SK-N-SH treated with all-trans-retinoic acid at 6 μM for 48 hours (cell line): ENCODE data around the gene SLC30A10.

Experiments
- ATAC-seq: fragments of 200-7000 bp; cut with Tn5 transposase; 3 replicates; pipeline ENCODE4 v1.9.1; 2020; ENCODE audit warnings: mild to moderate bottlenecking, moderate library complexity
- ARNTL ChIP-seq: fragments of 450-650 bp; formaldehyde crosslinking; IDR thresholded peaks from 2 replicates; pipeline ENCODE4 v1.5.0; 2020; ENCODE audit warnings: low read depth, mild to moderate bottlenecking, moderate library complexity, borderline replicate concordance
- BACH2 ChIP-seq: fragments of 250-450 bp; sonication (Bioruptor Pico); IDR thresholded peaks from 2 replicates; pipeline ENCODE4 v1.9.0; 2021; ENCODE audit warnings: mild to moderate bottlenecking, borderline replicate concordance
- CSDC2 ChIP-seq: fragments of 250-450 bp; sonication (Bioruptor Pico); IDR thresholded peaks from 2 replicates; pipeline ENCODE4 v1.5.0; 2020; ENCODE audit warnings: mild to moderate bottlenecking, moderate library complexity
- ESRRG ChIP-seq: fragments of 250-450 bp; sonication (Bioruptor Pico); IDR thresholded peaks from 2 replicates; pipeline ENCODE4 v1.6.1; 2021; ENCODE audit warnings: mild to moderate bottlenecking
- GLIS3 ChIP-seq: fragments of 250-450 bp; sonication (Bioruptor Pico); IDR thresholded peaks from 2 replicates; pipeline ENCODE4 v1.5.0; 2020; ENCODE audit warnings: mild to moderate bottlenecking, moderate library complexity
- ISL1 ChIP-seq: fragments of 250-450 bp; sonication (Bioruptor Pico); IDR thresholded peaks from 2 replicates; pipeline ENCODE4 v2.1.2; 2022; ENCODE audit warnings: mild to moderate bottlenecking, moderate library complexity
- OSR1 ChIP-seq: fragments of 250-450 bp; sonication (Bioruptor Pico); IDR thresholded peaks from 2 replicates; pipeline ENCODE4 v1.8.0; 2022; ENCODE audit warnings: moderate library complexity, mild to moderate bottlenecking, inconsistent platforms
- PPARA ChIP-seq: fragments of 250-450 bp; sonication (Bioruptor Pico); IDR thresholded peaks from 2 replicates; pipeline ENCODE4 v1.5.0; 2020; ENCODE audit warnings: mild to moderate bottlenecking, borderline replicate concordance
- RARB ChIP-seq: fragments of 250-450 bp; sonication (Bioruptor Pico); IDR thresholded peaks from 2 replicates; pipeline ENCODE4 v1.8.0; 2021; ENCODE audit warnings: mild to moderate bottlenecking, moderate library complexity
- SNAI2 ChIP-seq: fragments of 250-450 bp; sonication (Bioruptor Pico); IDR thresholded peaks from 2 replicates; pipeline ENCODE4 v1.5.0; 2020; ENCODE audit warnings: mild to moderate bottlenecking, moderate library complexity
- TCF4 ChIP-seq: fragments of 250-450 bp; sonication (Bioruptor Pico); IDR thresholded peaks from 2 replicates; pipeline ENCODE4 v1.8.0; 2021; ENCODE audit warnings: mild to moderate bottlenecking, moderate library complexity, borderline replicate concordance
- TOX ChIP-seq: fragments of 250-450 bp; sonication (Bioruptor Pico); IDR thresholded peaks from 2 replicates; pipeline ENCODE4 v1.8.0; 2021; ENCODE audit warnings: mild to moderate bottlenecking, moderate library complexity, borderline replicate concordance
- ZFP3 ChIP-seq: fragments of 250-450 bp; sonication (Bioruptor Pico); IDR thresholded peaks from 2 replicates; pipeline ENCODE4 v1.5.0; 2020; ENCODE audit warnings: mild to moderate bottlenecking, moderate library complexity
- ZFP30 ChIP-seq: fragments of 450-650 bp; formaldehyde crosslinking; IDR thresholded peaks from 2 replicates; pipeline ENCODE4 v1.5.0; 2022; ENCODE audit warnings: mild to moderate bottlenecking, moderate library complexity
- ZNF565 ChIP-seq: fragments of 450-650 bp; formaldehyde crosslinking; conservative IDR thresholded peaks from 2 replicates; pipeline ENCODE4 v1.5.0; 2020; ENCODE audit warnings: low read depth, mild to moderate bottlenecking, moderate library complexity
- ZNF70 ChIP-seq: fragments of 450-650 bp; formaldehyde crosslinking; IDR thresholded peaks from 2 replicates; pipeline ENCODE4 v1.5.0; 2020; ENCODE audit warnings: mild to moderate bottlenecking, moderate library complexity
- ZNF8 ChIP-seq: fragments of 450-650 bp; formaldehyde crosslinking; IDR thresholded peaks from 2 replicates; pipeline ENCODE4 v1.5.0; 2020; ENCODE audit warnings: mild to moderate bottlenecking, moderate library complexity
- TF ChIP-seq, protein P1 (sequence below): fragments of 250-450 bp; sonication (Bioruptor Pico); IDR thresholded peaks from 2 replicates; pipeline ENCODE4 v1.5.0; 2020; ENCODE audit warnings: mild to moderate bottlenecking, moderate library complexity
- TF ChIP-seq, protein P2 (sequence below): fragments of 250-450 bp; sonication (Bioruptor Pico); IDR thresholded peaks from 2 replicates; pipeline ENCODE4 v1.8.0; 2021; ENCODE audit warnings: low read depth, mild to moderate bottlenecking, moderate library complexity, borderline replicate concordance
- TF ChIP-seq, protein P3 (sequence below): fragments of 250-450 bp; sonication (Bioruptor Pico); IDR thresholded peaks from 2 replicates; pipeline ENCODE4 v1.8.0; 2020; ENCODE audit warnings: mild to moderate bottlenecking, moderate library complexity, borderline replicate concordance
- TF ChIP-seq, protein P4 (sequence below): fragments of 250-450 bp; sonication (Bioruptor Pico); IDR thresholded peaks from 2 replicates; pipeline ENCODE4 v1.5.1; 2020; ENCODE audit warnings: low read depth, mild to moderate bottlenecking, moderate library complexity

SLC30A10 gene

DNA sequence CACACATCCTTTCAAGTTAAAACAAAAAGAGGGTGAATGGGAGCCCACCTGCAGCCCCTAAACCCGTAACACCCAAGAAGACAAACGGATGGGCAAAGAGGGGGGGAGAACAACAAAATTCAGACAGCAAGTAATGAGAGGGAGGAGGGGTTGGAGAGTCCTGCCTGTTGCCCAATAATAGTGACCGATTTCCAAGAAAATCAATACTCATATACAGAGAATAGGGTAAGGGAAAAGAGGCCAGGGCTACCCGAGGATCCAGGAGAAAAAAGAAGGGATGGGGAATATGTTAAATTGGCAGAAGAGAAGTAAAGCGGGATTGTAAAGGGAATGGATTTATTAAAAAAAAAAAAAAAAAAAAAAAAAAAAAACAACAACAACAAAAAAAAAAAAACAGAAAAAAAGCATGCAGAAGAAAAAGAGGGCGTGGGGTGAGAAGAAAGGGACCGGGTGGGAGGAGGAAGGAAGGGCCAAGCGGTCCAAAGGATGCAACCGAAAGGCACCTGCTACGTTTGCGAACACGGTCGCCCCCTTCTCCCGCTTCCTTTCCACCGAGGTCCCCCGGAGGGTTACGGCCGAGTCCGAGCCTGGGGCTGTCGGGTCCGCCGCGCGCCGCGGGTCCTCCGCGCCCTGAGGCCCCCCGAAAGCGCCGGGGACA is 930 bp downstream of the SLC30A10 start:
- TF ChIP-seq RARB, result no peak
- TF ChIP-seq, protein P1, sequence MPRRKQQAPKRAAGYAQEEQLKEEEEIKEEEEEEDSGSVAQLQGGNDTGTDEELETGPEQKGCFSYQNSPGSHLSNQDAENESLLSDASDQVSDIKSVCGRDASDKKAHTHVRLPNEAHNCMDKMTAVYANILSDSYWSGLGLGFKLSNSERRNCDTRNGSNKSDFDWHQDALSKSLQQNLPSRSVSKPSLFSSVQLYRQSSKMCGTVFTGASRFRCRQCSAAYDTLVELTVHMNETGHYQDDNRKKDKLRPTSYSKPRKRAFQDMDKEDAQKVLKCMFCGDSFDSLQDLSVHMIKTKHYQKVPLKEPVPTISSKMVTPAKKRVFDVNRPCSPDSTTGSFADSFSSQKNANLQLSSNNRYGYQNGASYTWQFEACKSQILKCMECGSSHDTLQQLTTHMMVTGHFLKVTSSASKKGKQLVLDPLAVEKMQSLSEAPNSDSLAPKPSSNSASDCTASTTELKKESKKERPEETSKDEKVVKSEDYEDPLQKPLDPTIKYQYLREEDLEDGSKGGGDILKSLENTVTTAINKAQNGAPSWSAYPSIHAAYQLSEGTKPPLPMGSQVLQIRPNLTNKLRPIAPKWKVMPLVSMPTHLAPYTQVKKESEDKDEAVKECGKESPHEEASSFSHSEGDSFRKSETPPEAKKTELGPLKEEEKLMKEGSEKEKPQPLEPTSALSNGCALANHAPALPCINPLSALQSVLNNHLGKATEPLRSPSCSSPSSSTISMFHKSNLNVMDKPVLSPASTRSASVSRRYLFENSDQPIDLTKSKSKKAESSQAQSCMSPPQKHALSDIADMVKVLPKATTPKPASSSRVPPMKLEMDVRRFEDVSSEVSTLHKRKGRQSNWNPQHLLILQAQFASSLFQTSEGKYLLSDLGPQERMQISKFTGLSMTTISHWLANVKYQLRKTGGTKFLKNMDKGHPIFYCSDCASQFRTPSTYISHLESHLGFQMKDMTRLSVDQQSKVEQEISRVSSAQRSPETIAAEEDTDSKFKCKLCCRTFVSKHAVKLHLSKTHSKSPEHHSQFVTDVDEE (CRISPR knock-in tag), result no peak
- no peak for TF ChIP-seq PPARA (CRISPR knock-in tag)
- no peak for TF ChIP-seq ZFP30
- no peak for TF ChIP-seq TOX (CRISPR knock-in tag)
- no peak for TF ChIP-seq ESRRG (CRISPR knock-in tag)
- TF ChIP-seq, protein P2, sequence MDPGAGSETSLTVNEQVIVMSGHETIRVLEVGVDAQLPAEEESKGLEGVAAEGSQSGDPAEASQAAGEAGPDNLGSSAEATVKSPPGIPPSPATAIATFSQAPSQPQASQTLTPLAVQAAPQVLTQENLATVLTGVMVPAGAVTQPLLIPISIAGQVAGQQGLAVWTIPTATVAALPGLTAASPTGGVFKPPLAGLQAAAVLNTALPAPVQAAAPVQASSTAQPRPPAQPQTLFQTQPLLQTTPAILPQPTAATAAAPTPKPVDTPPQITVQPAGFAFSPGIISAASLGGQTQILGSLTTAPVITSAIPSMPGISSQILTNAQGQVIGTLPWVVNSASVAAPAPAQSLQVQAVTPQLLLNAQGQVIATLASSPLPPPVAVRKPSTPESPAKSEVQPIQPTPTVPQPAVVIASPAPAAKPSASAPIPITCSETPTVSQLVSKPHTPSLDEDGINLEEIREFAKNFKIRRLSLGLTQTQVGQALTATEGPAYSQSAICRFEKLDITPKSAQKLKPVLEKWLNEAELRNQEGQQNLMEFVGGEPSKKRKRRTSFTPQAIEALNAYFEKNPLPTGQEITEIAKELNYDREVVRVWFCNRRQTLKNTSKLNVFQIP (CRISPR knock-in tag), result no peak
- TF ChIP-seq ARNTL, result no peak
- no peak for TF ChIP-seq TCF4 (CRISPR knock-in tag)
- TF ChIP-seq ZFP3 (CRISPR knock-in tag), result no peak
- no peak for TF ChIP-seq SNAI2 (CRISPR knock-in tag)
- TF ChIP-seq CSDC2 (CRISPR knock-in tag), result no peak
- TF ChIP-seq ISL1 (CRISPR knock-in tag), result no peak
- no peak for TF ChIP-seq GLIS3 (CRISPR knock-in tag)
- no peak for TF ChIP-seq ZNF565
- TF ChIP-seq, protein P3, sequence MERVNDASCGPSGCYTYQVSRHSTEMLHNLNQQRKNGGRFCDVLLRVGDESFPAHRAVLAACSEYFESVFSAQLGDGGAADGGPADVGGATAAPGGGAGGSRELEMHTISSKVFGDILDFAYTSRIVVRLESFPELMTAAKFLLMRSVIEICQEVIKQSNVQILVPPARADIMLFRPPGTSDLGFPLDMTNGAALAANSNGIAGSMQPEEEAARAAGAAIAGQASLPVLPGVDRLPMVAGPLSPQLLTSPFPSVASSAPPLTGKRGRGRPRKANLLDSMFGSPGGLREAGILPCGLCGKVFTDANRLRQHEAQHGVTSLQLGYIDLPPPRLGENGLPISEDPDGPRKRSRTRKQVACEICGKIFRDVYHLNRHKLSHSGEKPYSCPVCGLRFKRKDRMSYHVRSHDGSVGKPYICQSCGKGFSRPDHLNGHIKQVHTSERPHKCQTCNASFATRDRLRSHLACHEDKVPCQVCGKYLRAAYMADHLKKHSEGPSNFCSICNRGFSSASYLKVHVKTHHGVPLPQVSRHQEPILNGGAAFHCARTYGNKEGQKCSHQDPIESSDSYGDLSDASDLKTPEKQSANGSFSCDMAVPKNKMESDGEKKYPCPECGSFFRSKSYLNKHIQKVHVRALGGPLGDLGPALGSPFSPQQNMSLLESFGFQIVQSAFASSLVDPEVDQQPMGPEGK (CRISPR knock-in tag), result no peak
- no peak for TF ChIP-seq OSR1 (CRISPR knock-in tag)
- no peak for TF ChIP-seq BACH2 (CRISPR knock-in tag)
- TF ChIP-seq ZNF8 (CRISPR knock-in tag), result no peak
- ATAC-seq, result peak; percentile 26

DNA sequence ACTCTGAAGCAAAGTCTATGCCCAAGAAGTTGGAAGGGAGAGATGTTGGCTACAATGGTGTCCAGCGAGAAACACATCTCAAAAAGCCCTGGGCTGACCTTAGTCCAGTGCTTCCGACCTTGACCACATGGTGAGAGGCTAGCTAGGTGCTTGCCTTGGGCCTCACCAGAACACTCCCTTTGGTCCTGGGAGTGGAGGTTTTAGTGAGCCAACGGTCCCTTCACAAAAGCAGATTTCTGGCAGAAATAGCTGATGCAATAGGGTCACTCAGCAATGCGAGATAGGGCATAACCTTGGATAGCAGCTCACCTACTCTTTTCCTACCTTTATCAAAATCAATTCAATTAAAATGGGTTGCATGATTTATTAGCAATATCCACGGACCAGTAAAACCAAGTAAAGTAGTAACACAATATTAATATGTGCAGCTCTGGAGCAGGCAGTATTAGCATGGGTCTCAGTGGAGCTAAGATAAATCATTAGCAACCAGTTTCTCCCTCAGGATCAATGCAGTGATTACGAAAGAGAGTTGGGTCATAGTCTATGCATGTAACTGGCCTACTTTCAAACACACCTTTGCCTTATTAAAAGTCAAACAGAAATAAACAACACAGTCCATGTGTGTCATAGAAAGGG is 1.9 kb downstream of the SLC30A10 start:
- TF ChIP-seq GLIS3 (CRISPR knock-in tag) (no peak), ZNF70 (CRISPR knock-in tag) (no peak)
- TF ChIP-seq, protein P4, sequence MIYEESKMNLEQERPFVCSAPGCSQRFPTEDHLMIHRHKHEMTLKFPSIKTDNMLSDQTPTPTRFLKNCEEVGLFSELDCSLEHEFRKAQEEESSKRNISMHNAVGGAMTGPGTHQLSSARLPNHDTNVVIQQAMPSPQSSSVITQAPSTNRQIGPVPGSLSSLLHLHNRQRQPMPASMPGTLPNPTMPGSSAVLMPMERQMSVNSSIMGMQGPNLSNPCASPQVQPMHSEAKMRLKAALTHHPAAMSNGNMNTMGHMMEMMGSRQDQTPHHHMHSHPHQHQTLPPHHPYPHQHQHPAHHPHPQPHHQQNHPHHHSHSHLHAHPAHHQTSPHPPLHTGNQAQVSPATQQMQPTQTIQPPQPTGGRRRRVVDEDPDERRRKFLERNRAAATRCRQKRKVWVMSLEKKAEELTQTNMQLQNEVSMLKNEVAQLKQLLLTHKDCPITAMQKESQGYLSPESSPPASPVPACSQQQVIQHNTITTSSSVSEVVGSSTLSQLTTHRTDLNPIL (CRISPR knock-in tag), result no peak
- TF ChIP-seq, protein P2 (CRISPR knock-in tag), result no peak
- TF ChIP-seq, all 23 proteins: peak for 0
- no peak for ATAC-seq

DNA sequence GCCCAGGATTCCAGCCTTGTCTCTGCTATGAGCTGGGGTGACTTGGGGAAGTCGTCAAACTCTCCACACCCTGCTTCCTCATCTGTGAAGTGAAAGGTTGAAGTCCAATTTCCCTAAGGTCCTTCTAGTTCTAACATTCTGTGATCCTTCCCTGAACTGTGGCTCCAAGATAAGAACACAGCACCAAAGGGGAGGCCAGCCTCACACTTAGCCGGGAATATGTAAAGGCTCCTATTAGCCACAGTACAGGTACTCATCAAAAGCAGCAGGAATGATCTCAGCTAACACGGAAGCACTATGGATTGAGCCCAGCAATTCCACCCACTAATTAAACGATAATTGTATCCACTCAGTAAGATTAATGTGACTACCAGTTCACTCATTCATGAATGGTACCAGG is 4.0 kb downstream of the SLC30A10 start:
- ATAC-seq, result no peak
- TF ChIP-seq ZFP30 (no peak), ARNTL (no peak), ZFP3 (CRISPR knock-in tag) (no peak)
- TF ChIP-seq, protein P1 (CRISPR knock-in tag), result no peak
